Left colon (tissue), 2 donors: ENCODE measurements around the gene IRAK1. TPM values are rescaled to one million over a fixed set of nuclear protein-coding genes. Genes with fewer than 3 reads are reported as not detected.

ENCODE experiments used
- ATAC-seq: fragments of 200-7000 bp; cut with Tn5 transposase; one replicate; pipeline ENCODE4 v1.9.1; 2020; ENCODE audit warnings: mild to moderate bottlenecking, moderate library complexity
- DNase-seq, 2 donors: peaks; one replicate each; pipeline ENCODE4 v3.0.0-alpha.2; 2020
- intact Hi-C, 2 donors: fragments of 100-400 bp; cut with DNase I in 1 of 2; cut with micrococcal nuclease in 1 of 2; formaldehyde crosslinking; loops; one replicate each; pipeline versions ENCODE4 v1.11.2 to v1.14.0; 2022; cut with DNase I, micrococcal nuclease
- long read RNA-seq: library from polyadenylated mRNA; unstranded; transcript quantifications from one replicate; pipeline ENCODE4 v2.0.0, GENCODE V29; 2021
- total RNA-seq, 2 donors: library from RNA; stranded (reverse); fragmentation: NEBNext Ultra II Directional; extraction: Animal tissue kit (Norgen Biotek cat#: 25700); gene quantifications; one replicate each; pipeline ENCODE4 v1.2.1, GENCODE V29; 2021
- donor health status: DM: no; HTN: no; CAD: no.
- donor health status: DM: yes; HTN: yes; CAD: no.

IRAK1 gene
- total RNA-seq = 100 to 1,000 TPM in 1 of 2 donors, 10 to 100 TPM in 1; 76.1 to 103 TPM
- long read RNA-seq, transcript IRAK1-203 (14 exons, 3,666 nt) = major isoform, 18 of 228 reads
- long read RNA-seq, partial matches to known transcripts = 181 of 228 reads
- long read RNA-seq, other reads (novel, unspliced or antisense) = 25 of 228 reads

- intact Hi-C loops = no loop called here
- DNase-seq = peak in 1 of 2 donors; percentile 63
- ATAC-seq = peak; percentile 86
Measured at GRCh38 chrX:154019633-154020528, at the start of gene IRAK1. Gene IRAK1 (minus strand): TSS chrX:154019902. CDS start chrX:154019812, 90 bp downstream.

GRCh38 chrX:154068560-154068959 lies 48.9 kb upstream of the IRAK1 start:
- intact Hi-C loops = no loop called here
- ATAC-seq (no peak), DNase-seq (no peak)

- DNase-seq (no peak), ATAC-seq (no peak)
- intact Hi-C loops = no loop called here
Measured at GRCh38 chrX:154064637-154065435, 45.1 kb upstream of the IRAK1 start.

GRCh38 chrX:154063234-154063633 lies 43.5 kb upstream of the IRAK1 start:
- no peak for DNase-seq
- ATAC-seq = no peak
- intact Hi-C loops = no loop called here

GRCh38 chrX:154061801-154062200 lies 42.1 kb upstream of the IRAK1 start:
- DNase-seq = no peak
- no peak for ATAC-seq
- intact Hi-C loops = no loop called here

- DNase-seq (no peak), ATAC-seq (no peak)
- intact Hi-C loops = no loop called here
Measured at GRCh38 chrX:154059729-154060245, 40.1 kb upstream of the IRAK1 start.

- intact Hi-C loops = no loop called here
- no peak for ATAC-seq
- no peak for DNase-seq
Measured at GRCh38 chrX:154059231-154059630, 39.5 kb upstream of the IRAK1 start.

GRCh38 chrX:154058214-154058997 lies 38.7 kb upstream of the IRAK1 start:
- DNase-seq = no peak
- no peak for ATAC-seq
- intact Hi-C loops = no loop called here

- intact Hi-C loops = no loop called here
- no peak for DNase-seq
- ATAC-seq = no peak
Measured at GRCh38 chrX:154057791-154058190, 38.1 kb upstream of the IRAK1 start.

GRCh38 chrX:154056770-154057241 lies 37.1 kb upstream of the IRAK1 start:
- ATAC-seq (peak; percentile 87), DNase-seq (peak in 1 of 2 donors; percentile 48)
- intact Hi-C loops = no loop called here

GRCh38 chrX:154051201-154051810 lies 31.6 kb upstream of the IRAK1 start:
- peak; percentile 82 for ATAC-seq
- intact Hi-C loops = no loop called here
- peak; percentile 70 to 90 for DNase-seq

- DNase-seq = peak in 1 of 2 donors; percentile 17
- ATAC-seq = no peak
- intact Hi-C loops = no loop called here
Measured at GRCh38 chrX:154050113-154050495, 30.4 kb upstream of the IRAK1 start.

- peak in 1 of 2 donors; percentile 20 for DNase-seq
- intact Hi-C loops = no loop called here
- no peak for ATAC-seq
Measured at GRCh38 chrX:154049209-154050112, 29.8 kb upstream of the IRAK1 start.

GRCh38 chrX:154048398-154048797 lies 28.7 kb upstream of the IRAK1 start:
- intact Hi-C loops = no loop called here
- DNase-seq (no peak), ATAC-seq (no peak)

- no peak for ATAC-seq
- intact Hi-C loops = no loop called here
- DNase-seq = no peak
Measured at GRCh38 chrX:154046940-154047610, 27.4 kb upstream of the IRAK1 start.

GRCh38 chrX:154046031-154046781 lies 26.5 kb upstream of the IRAK1 start:
- ATAC-seq (peak; percentile 20), DNase-seq (no peak)
- intact Hi-C loops = no loop called here
